HG03442 (cell line): ENCODE data around the gene ZNF18.

Source experiments
- ATAC-seq: cut with Tn5 transposase; IDR thresholded peaks from one replicate; pipeline ENCODE4 v1.9.1; 2021; ENCODE audit warnings: mild to moderate bottlenecking, moderate library complexity; ENCODE audit not compliant: unreplicated experiment

ZNF18 gene, protein sequence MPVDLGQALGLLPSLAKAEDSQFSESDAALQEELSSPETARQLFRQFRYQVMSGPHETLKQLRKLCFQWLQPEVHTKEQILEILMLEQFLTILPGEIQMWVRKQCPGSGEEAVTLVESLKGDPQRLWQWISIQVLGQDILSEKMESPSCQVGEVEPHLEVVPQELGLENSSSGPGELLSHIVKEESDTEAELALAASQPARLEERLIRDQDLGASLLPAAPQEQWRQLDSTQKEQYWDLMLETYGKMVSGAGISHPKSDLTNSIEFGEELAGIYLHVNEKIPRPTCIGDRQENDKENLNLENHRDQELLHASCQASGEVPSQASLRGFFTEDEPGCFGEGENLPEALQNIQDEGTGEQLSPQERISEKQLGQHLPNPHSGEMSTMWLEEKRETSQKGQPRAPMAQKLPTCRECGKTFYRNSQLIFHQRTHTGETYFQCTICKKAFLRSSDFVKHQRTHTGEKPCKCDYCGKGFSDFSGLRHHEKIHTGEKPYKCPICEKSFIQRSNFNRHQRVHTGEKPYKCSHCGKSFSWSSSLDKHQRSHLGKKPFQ

GRCh38 chr17:11997147-11997971 is at the start of gene ZNF18:
Gene ZNF18 (minus strand): TSS chr17:11997475. CDS start chr17:11992829, 4,646 bp downstream.
- peak; percentile 92 for ATAC-seq

DNA sequence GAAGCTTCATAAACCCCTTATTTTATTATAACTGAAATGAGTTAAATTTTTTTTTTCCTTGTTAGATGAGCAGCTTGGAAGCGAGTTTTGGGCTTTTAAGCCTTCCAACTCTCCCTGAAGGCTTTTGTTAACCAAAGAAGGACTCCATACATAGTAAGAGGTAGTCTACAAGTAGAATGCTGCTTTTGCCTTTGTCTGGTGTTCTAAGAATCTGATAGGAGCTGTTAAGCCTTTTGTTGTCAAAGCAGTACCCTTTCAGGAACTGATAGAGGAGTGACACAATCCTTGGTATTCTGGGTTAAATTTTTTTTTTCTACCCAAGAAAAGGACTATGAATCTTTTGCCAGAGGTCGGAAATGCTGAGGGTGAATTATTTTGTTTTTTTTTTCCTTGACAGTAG is 49.5 kb upstream of the ZNF18 start:
- no peak for ATAC-seq

GRCh38 chr17:12043702-12044101 is 46.4 kb upstream of the ZNF18 start:
- ATAC-seq = no peak

DNA sequence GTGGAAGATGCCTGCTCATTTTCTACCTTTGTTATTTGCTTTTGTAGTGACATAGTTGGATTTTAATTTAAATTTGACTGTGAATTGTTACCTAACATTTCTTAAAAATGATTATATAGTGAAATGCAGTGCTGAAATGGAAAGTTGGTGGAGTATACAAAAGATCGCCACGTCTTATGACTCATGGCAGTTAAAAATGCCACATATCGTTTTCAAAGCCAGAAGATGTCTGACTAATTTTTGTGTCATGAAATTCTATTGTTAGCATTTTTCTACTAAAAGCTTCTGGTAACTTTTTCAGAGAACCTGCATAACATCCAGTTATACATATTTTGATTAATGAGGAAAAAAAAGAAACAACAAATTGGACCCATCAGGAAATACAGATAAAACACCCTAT is 44.0 kb upstream of the ZNF18 start:
- no peak for ATAC-seq

- ATAC-seq = no peak
These were observed 43.2 kb upstream of the ZNF18 start for GRCh38 chr17:12040478-12040877.

DNA sequence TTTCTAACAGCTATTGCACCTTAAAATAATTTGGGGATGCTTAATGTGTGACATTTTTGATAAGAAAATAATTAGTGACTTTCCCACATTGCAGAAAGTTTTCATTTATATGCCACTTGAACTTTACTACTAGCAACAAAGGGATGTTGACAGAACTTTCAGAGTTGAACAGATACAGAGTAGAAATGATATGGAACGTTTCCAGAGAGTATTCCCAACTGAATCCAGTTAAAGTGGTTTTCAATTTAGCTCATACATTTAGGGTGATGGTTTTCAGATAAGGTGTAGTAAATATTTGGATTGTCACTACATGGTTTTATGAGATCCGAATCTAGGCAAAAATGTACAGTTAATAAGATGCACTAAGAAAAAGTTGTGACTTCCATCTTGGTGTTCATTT is 40.7 kb upstream of the ZNF18 start:
- ATAC-seq = no peak

- no peak for ATAC-seq
These were observed 38.4 kb upstream of the ZNF18 start for GRCh38 chr17:12035673-12036072.

- ATAC-seq = no peak
These were observed 37.3 kb upstream of the ZNF18 start for GRCh38 chr17:12034538-12034937.

DNA sequence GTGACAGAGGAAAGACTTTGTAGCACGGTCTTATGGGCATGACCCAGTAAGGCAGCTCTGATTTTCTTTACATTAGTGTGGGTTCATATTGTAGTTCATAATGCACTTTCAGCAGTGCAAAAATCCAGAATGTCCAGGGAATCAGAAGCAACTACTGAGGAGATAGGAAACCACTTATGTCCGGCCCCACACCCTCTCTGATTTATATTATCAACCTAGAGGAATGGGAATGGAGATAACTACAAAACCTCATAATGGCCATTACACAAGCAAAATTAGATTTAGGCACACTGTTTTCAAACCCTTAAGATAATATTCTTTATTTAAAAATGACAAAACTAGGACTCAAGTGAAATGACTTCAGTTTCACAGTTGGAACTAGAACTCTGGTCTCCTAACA is 31.3 kb upstream of the ZNF18 start:
- ATAC-seq = no peak

DNA sequence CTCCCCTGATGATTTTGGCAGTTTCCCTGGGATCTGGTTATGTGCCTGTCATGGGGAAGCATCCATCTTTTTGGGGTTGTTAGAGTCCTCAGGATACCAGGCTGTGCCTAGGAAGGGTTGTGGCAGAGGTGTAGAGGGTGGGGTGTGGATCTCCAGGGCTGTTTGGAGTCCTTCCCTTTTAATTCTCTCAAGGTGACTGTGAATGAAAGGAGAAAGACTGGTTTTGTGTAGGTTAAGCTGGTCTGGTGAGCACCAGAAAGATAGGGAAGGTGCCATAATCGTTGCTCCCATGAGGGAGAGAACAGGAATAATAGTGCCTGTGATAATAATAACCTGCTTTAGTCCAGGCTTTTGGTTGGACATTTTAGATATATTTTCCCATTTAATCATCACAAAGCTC is 30.4 kb upstream of the ZNF18 start:
- ATAC-seq = no peak

DNA sequence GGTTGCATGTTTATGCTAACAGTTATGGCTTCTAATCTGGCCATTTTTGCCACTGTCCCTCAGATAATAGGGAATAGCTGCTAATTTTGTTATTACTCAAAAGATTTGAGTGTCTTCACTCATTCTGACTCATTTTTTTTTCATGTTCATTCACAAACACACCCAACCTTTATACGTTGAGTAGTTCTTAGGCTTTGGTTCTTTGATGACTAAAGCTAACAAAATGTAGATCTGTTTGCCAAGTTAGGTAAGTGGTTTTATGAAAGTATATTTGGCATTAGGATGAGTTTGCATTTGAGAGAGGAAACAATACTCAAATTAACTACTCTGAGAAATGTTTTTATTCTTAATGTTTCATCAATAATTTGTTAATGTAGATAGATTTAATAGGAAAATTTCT is 27.1 kb upstream of the ZNF18 start:
- ATAC-seq = no peak

- no peak for ATAC-seq
These were observed 25.0 kb upstream of the ZNF18 start for GRCh38 chr17:12022310-12022709.

DNA sequence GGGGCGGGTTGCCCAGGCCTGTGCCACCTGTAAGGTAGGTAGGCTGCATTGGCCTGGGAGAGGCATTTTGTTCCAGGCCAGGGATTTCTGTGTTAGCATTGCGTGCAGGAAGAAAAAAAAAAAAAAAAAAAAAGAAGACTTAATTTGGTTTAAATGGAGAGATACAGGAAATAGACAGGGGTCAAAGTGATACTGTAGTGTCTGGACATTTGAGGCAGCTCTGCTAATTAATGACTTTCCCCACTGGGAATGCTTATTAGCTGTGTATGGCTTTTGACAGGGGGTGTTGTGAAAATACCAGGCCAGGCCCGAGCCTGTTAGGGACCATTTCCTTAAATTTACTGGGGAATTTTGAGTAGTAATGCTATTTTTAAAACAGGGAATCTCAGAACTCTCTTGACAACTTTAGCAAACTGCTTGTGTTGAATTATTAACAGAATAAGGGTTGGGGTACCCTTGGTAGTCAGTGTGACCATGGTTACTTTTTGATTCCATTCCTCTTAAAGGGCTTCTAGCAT is 24.4 kb upstream of the ZNF18 start:
- ATAC-seq = no peak

GRCh38 chr17:12020642-12021622 is 23.7 kb upstream of the ZNF18 start, which contains the start of gene MAP2K4:
Gene MAP2K4 (plus strand): TSS chr17:12020877. CDS start chr17:12020887, 10 bp downstream.
- ATAC-seq = peak; percentile 87

DNA sequence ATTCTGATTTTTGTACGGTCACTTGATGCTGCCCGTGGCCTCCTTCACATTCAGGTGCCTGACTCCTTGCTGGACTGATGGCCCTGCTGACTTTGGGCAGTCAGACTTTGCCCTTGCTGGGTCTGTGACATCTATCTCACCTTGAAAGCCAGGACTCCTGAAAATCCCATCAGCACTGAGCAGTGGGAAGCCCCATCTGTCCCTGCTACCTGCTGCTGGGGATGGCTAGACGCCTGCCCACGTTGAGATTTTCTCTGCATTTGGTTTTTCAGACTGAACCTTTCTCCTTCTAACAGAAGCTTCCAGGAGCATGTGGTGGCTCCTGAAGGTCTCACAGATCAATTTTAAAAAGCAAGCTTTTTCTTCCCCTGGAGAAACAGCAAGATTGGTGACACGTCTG is 10.2 kb upstream of the ZNF18 start:
- no peak for ATAC-seq

DNA sequence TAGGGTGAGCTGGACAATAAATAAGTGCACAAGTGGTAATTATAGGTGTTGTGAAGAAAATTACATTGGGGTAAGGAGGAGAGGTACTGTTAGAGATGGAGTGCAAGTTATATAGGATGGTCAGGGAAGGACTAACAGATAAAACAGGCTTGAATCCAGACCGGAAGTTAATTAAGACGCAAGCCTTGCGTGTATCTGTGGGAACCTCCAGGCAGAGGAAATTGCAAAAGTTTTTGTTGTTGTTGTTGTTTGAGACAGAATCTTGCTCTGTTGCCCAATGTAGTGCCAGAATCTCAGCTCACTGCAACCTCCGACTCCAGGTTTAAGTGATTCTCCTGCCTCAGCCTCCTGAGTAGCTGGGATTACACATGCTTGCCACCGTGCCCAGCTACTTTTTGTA is 2.4 kb upstream of the ZNF18 start:
- no peak for ATAC-seq

DNA sequence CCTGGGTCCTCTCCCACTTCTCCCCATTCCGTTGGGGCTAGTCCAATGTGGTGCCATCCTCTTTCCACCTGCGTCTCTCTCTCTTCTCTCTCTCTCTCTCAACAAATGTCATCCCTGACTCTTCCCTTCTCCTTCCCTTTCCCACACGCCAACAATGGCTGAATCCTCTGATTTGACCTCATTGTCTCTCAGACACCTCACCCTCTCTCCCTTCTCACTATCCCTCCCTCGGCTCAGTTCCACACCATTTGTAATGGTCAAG is 628 bp upstream of the ZNF18 start:
- ATAC-seq = no peak

DNA sequence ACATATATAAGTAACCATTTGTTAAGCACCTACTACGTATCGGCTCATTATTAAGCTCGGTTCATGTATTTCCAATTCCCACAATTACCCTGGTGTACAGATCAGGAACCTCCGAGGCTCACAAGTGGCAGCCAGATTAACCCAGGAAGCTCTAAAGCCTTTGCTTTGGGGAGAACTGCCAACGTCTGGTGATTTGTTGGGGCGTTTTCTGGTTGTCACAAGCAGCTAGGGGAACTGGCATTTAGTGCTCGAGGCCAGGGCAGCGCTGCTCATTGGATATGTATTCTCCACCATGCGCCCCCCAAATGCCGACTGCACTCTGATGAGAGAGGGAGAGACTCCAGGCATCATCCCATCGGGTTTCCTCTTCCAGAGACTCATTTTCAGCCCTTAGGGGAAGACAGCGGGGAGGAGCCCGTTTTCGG is 541 bp downstream of the ZNF18 start:
- ATAC-seq = peak; percentile 29

GRCh38 chr17:11991461-11991860 is 5.8 kb downstream of the ZNF18 start:
- no peak for ATAC-seq

GRCh38 chr17:11990363-11990983 is 6.8 kb downstream of the ZNF18 start:
- ATAC-seq = no peak
